Measurements from ENCODE around the gene NPRL2. TPM values are rescaled to one million over a fixed set of nuclear protein-coding genes. Genes with fewer than 3 reads are reported as not detected.

NPRL2 gene
- total RNA-seq, 2 experiments from 2014 or later: 27.9 to 52.5 TPM

DNA sequence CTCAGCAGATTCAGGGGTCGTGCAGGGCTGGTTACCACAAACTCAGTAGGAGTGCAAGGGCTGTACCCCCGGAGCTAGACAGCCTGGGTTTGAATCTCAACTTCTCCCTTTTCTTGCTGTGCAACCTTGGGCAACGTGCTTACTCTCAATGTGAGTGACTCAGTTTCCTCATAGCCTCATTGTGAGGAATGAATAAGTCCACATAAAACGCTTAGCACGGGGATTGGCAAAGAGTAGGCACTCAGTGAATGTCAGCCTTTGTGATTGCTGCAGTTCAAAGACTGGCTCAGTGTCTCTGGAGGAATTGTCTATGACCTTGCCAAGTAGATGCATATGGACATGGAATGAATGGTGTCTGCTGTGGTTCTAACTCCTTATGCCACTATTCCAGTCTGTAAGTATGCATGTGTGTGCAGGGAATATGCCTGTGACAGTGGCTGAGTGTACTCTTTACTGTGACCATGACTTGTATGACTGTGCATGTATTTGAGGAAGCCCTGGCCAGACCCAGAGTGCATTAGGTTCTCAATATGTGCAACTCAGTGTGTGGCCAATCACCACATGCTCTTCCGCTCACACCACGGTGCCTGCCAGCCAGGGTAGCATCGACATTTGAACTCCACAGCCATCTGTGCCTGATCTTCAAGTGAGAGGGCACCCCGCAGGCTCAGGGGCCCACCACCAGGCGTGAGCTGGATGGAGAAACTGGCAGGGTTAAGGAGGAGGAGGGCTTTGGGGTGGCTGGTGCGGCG is 50.5 kb downstream of the NPRL2 start:
- H3K9me3 ChIP-seq (ENCODE audit: low read length): no peaks in the 10 kb centered on the region
- intact Hi-C loops (cut with micrococcal nuclease; ENCODE audit: unreplicated experiment): loop anchor here (1.0 to 5.0 kb wide), 3 partner anchors 24 to 53 kb away; no protein-coding TSS in a partner anchor
- peak; percentile 26 for DNase-seq (ENCODE audit: low spot score)
- ChIA-PET POLR2A (interaction anchor here (0.7 to 2.4 kb wide), 7 partner anchors 14 to 1085 kb away, joined by 3 to 13 read pairs (median 4); partner anchors contain the start of genes MANF and TUSC2), CTCF (ENCODE audit: unreplicated experiment) (interaction anchor here (0.6 to 1.4 kb wide), 2 partner anchors 28 to 66 kb away, joined by 3 read pairs; partner anchors contain the start of gene TUSC2)
- peak overlapping the region; percentile 78 for H3K4me3 ChIP-seq (ENCODE audit: low read depth, low read length, poor library complexity, severe bottlenecking)
- TF ChIP-seq, protein P1, sequence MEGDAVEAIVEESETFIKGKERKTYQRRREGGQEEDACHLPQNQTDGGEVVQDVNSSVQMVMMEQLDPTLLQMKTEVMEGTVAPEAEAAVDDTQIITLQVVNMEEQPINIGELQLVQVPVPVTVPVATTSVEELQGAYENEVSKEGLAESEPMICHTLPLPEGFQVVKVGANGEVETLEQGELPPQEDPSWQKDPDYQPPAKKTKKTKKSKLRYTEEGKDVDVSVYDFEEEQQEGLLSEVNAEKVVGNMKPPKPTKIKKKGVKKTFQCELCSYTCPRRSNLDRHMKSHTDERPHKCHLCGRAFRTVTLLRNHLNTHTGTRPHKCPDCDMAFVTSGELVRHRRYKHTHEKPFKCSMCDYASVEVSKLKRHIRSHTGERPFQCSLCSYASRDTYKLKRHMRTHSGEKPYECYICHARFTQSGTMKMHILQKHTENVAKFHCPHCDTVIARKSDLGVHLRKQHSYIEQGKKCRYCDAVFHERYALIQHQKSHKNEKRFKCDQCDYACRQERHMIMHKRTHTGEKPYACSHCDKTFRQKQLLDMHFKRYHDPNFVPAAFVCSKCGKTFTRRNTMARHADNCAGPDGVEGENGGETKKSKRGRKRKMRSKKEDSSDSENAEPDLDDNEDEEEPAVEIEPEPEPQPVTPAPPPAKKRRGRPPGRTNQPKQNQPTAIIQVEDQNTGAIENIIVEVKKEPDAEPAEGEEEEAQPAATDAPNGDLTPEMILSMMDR (conservative IDR thresholded peaks at IDR 0.05; ENCODE audit: low read length): no peak
- TF ChIP-seq EZH2phosphoT487 (IDR thresholded peaks at IDR 0.05; ENCODE audit: borderline replicate concordance, low read depth, low read length): no peak
- H3K79me2 ChIP-seq (ENCODE audit: insufficient read depth, low read depth, low read length): no peaks in the 10 kb centered on the region
- peak overlapping the region; percentile 64; the same call in 1 of the 2 replicates for H2AFZ ChIP-seq (ENCODE audit: low read length)
- peaks cover 19% of the 10 kb centered on the region for H3K4me1 ChIP-seq (ENCODE audit: insufficient read depth, low read length, poor library complexity, severe bottlenecking)
- peak overlapping the region; percentile 29 for H3K27ac ChIP-seq (ENCODE audit: low read depth, low read length, poor library complexity, severe bottlenecking)
- H3K36me3 ChIP-seq (ENCODE audit: insufficient read depth, low read length): no peaks in the 10 kb centered on the region
- no peaks in the 10 kb centered on the region for H3K9me2 ChIP-seq (ENCODE audit: insufficient read depth, low read length)
- no peaks in the 10 kb centered on the region for H4K20me1 ChIP-seq (ENCODE audit: insufficient read depth, low read length)
- H3K4me2 ChIP-seq (ENCODE audit: low read length): peak overlapping the region; percentile 73
- TSS peak; percentile 92 for BruUV-seq (replicated peaks)

DNA sequence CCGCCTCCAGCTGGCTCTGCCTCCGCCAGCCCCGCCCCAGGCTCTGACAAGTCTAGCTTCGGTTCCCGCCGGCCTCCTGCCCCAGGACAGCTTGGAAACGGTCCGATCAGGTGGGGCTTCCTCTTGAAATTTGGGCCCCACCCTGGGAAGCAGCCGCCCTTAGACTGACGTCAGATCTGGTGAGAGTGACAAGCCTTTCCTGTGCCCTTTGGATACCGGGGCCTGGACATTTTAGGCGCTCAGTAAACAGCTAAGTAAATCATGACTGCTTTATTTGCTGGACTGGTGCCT is 51.0 kb downstream of the NPRL2 start:
- ChIA-PET POLR2A (interaction anchor here (0.7 to 2.4 kb wide), 8 partner anchors 14 to 1086 kb away, joined by 3 to 13 read pairs (median 4); partner anchors contain the start of genes MANF and TUSC2), CTCF (ENCODE audit: unreplicated experiment) (interaction anchor here (0.9 to 1.5 kb wide), 3 partner anchors 29 to 80 kb away, joined by 3 to 5 read pairs (median 3); partner anchors contain the start of gene TUSC2)
- no peaks in the 10 kb centered on the region for H3K9me3 ChIP-seq (ENCODE audit: low read length)
- H3K27ac ChIP-seq (ENCODE audit: low read depth, low read length, poor library complexity, severe bottlenecking): peak overlapping the region; percentile 29
- H2AFZ ChIP-seq (ENCODE audit: low read length): peak overlapping the region; percentile 64; the same call in 1 of the 2 replicates
- TF ChIP-seq EZH2phosphoT487 (IDR thresholded peaks at IDR 0.05; ENCODE audit: borderline replicate concordance, low read depth, low read length): no peak
- TF ChIP-seq, protein P1 (conservative IDR thresholded peaks at IDR 0.05; ENCODE audit: low read length): no peak
- peak overlapping the region; percentile 78 for H3K4me3 ChIP-seq (ENCODE audit: low read depth, low read length, poor library complexity, severe bottlenecking)
- peaks cover 19% of the 10 kb centered on the region for H3K4me1 ChIP-seq (ENCODE audit: insufficient read depth, low read length, poor library complexity, severe bottlenecking)
- H3K4me2 ChIP-seq (ENCODE audit: low read length): peak overlapping the region; percentile 73
- no peaks in the 10 kb centered on the region for H3K36me3 ChIP-seq (ENCODE audit: insufficient read depth, low read length)
- no peaks in the 10 kb centered on the region for H3K9me2 ChIP-seq (ENCODE audit: insufficient read depth, low read length)
- H4K20me1 ChIP-seq (ENCODE audit: insufficient read depth, low read length): no peaks in the 10 kb centered on the region
- no peaks in the 10 kb centered on the region for H3K79me2 ChIP-seq (ENCODE audit: insufficient read depth, low read depth, low read length)
- intact Hi-C loops (cut with micrococcal nuclease; ENCODE audit: unreplicated experiment): loop anchor here (1.0 to 5.0 kb wide), 3 partner anchors 25 to 53 kb away; no protein-coding TSS in a partner anchor
- DNase-seq (ENCODE audit: low spot score): no peak
- no TSS peak for BruUV-seq (replicated peaks)
